ENCODE measurements around the gene SMYD2. TPM values are rescaled to one million over a fixed set of nuclear protein-coding genes. Genes with fewer than 3 reads are reported as not detected.

Gene SMYD2
- total RNA-seq, 4 donors from 2014 or later = 10.5 to 23.7 (median 15.0) TPM

DNA sequence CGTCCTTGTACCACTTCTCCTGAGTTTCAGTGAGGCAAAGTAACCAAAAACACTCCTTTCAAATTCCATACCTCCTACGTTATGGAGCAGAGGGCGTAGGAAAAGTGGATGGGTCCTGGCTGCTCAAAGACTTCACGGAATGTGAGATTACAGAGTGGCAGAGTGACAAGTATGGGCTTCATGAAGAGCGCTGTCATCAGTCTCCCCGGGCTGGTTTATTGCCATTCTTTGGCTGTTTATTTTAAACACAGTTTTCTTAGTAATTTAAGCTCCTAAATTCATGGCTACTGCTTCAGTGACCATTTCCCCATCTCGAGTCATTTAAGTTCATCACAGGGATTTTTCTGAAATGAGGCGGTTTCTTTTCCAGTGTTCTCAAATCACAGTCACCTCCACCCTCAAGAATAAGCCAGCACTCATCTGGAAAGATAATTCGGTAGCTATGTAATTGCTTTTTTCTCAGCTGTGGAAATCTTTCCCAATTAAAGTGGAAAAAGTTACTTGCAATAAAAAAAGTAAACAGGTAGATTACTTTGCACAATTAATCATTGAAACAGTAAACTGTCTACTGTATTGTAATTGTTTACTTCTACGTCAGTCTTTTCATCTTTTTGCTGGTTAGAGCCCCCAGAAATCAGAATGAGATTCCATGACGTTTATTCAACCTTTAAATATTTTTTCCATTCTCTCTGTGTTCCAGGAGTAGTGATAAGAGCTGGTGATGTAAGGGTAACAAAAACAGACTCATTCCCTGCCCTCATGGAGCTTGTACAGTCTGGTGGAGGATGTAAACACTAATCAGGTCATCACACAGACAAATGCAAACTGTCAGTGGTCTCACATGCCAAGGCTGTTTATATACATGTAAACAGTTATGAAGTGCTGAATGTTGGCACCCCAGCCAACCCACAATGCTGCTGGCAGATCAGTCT lies 3.0 kb upstream of the SMYD2 start:
- peaks cover 0 to 4% of the 10 kb centered on the region in 2 donors for H3K27me3 ChIP-seq
- no peak overlapping the region for H3K27ac ChIP-seq
- TF ChIP-seq EP300 (IDR thresholded peaks at IDR 0.05) (no peak), POLR2A (IDR thresholded peaks at IDR 0.05) (no peak)
- TF ChIP-seq, protein P1, sequence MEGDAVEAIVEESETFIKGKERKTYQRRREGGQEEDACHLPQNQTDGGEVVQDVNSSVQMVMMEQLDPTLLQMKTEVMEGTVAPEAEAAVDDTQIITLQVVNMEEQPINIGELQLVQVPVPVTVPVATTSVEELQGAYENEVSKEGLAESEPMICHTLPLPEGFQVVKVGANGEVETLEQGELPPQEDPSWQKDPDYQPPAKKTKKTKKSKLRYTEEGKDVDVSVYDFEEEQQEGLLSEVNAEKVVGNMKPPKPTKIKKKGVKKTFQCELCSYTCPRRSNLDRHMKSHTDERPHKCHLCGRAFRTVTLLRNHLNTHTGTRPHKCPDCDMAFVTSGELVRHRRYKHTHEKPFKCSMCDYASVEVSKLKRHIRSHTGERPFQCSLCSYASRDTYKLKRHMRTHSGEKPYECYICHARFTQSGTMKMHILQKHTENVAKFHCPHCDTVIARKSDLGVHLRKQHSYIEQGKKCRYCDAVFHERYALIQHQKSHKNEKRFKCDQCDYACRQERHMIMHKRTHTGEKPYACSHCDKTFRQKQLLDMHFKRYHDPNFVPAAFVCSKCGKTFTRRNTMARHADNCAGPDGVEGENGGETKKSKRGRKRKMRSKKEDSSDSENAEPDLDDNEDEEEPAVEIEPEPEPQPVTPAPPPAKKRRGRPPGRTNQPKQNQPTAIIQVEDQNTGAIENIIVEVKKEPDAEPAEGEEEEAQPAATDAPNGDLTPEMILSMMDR (IDR thresholded peaks at IDR 0.05) = no peak
- H3K36me3 ChIP-seq = no peaks in the 10 kb centered on the region
- H3K9me3 ChIP-seq = peaks cover 0 to 16% (median 0%) of the 10 kb centered on the region in 4 donors
- H3K4me1 ChIP-seq = peaks cover 0 to 32% (median 0%) of the 10 kb centered on the region in 4 donors
- no peak overlapping the region for H3K4me3 ChIP-seq
- DNase-seq (ENCODE audit: low spot score in 2 of 2) = no peak
- 62 to 72% methylated on average over 11 of the region's 11 CpGs for WGBS, 2 donors

DNA sequence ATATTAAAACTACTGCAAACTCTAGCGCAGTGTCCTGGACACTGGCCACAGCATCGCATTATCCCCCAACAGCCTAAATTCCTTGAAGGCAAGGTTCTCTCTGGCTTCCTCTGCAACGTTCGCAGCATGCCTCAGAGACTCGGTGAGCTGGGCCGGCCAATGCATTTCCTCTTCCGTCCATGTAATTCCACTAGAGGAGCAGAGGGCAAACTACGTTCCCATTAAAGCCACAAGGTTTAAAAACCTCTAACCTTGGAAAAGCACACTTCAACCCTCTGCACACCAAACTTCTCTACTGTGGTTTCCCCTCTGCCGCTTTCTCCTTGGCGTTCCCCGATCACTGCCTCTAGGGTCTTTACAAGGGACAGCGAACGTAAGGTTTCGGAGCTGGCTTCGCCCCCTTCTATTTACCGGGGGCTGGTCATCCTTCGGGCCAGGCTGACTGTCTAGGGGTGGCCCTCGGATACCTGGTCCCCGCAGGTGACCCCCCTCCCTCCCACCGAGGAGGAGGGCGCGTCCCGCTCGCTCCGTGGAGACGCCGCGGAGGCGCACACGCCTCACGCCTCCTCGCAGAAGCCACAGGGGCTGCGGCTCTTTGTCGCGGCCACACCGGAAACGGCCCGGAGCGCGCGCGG lies 456 bp upstream of the SMYD2 start:
- TF ChIP-seq EP300 (IDR thresholded peaks at IDR 0.05) (peak in 1 of 2 donors; percentile 8), POLR2A (IDR thresholded peaks at IDR 0.05) (no peak)
- H3K36me3 ChIP-seq = no peaks in the 10 kb centered on the region
- peak overlapping the region; percentile 71 to 93 (median 86) for H3K4me3 ChIP-seq
- DNase-seq (ENCODE audit: low spot score in 2 of 2) = peak in 1 of 2 donors; percentile 27
- peaks cover 0 to 12% (median 0%) of the 10 kb centered on the region in 4 donors for H3K9me3 ChIP-seq
- H3K4me1 ChIP-seq = peaks cover 0 to 34% (median 0%) of the 10 kb centered on the region in 4 donors
- 1% methylated on average over 22 to 27 of the region's 42 CpGs for WGBS, 2 donors
- no peaks in the 10 kb centered on the region for H3K27me3 ChIP-seq
- peak overlapping the region; percentile 32 to 90 (median 85) for H3K27ac ChIP-seq

DNA sequence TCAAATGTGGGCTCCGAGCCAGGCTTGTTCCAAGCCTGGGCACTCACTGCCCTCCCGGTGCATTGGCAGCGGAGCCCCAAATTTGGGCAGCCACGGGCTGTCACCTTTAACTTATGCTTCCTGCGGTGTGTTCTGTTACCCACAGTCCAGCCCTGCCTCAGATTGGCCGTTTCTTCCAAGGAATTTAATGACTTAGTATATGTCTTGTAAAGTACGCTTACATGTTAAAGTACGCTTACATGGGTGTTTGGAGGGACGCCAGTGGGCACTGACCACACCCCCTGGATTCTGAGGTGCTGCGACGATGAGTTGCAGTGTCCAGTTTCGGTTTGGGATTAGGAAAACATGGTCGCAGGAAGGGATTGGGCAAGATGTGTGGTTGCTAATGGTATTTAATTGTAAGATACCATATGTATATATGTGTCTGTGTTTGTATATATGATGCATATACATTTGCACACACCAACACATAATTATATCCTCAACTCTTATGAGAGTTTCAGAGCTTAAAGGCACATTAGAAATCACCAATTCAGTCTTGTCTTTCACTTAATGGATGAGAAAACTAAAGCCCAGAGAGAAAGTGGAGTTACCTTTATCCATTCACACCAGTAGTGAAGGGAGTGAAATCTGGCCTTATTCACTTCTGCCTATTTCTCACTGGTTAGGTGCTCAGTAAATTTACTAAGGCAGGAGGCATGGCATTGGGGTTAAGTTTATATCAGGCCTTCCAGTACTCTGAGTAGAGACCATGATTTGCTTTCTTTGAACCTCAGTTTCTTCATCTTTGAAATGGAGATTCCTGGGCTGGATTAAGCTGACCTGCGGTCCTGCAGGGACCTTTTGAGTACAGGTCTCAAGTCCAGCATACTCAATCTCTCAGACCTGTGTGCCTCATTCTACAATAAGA lies 1.0 kb downstream of the SMYD2 start:
- TF ChIP-seq, protein P1 (IDR thresholded peaks at IDR 0.05) = no peak
- TF ChIP-seq POLR2A (IDR thresholded peaks at IDR 0.05) = no peak
- no peak for TF ChIP-seq EP300 (IDR thresholded peaks at IDR 0.05)
- peaks cover 0 to 34% (median 0%) of the 10 kb centered on the region in 4 donors for H3K4me1 ChIP-seq
- H3K27ac ChIP-seq = peak overlapping the region in 2 of 4 donors; percentile 89 to 90
- DNase-seq (ENCODE audit: low spot score in 2 of 2) = no peak
- no peaks in the 10 kb centered on the region for H3K27me3 ChIP-seq
- 7 to 10% methylated on average over 13 to 14 of the region's 14 CpGs for WGBS, 2 donors
- H3K4me3 ChIP-seq = peak overlapping the region; percentile 71 to 93 (median 86)
- no peaks in the 10 kb centered on the region for H3K36me3 ChIP-seq
- H3K9me3 ChIP-seq = no peaks in the 10 kb centered on the region

DNA sequence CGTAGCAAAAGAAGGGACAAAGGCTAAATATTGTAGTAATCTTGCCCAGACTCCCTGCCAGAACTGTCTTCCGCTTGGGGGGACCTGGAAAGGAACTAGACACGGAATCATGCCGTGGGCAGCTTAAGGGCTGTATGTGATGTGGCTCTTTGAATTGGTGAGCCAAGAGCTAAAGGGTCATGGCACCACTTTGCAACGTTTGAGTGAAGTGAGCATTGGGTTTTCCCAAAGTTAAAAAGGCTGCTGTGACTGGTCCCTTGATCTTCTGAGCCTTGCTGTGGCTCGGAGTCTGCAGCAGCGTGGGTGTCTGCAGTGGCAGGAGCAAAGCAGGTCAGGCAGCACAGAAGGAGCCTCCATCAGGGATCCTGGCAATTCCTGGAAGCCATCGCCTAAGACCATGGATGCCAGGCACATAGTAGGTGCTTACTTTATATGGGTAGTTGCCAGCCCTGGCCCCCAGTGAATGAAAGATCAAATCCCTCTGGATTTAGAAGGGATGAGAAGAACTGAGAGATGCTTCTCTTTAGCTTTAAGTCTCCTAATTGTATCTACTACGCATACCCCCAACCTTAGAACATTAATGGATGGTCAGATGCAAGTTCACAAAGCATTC lies 1.8 kb downstream of the SMYD2 start:
- Histone ChIP-seq H3K27ac (no peak overlapping the region), H3K9me3 (no peaks in the 10 kb centered on the region), H3K27me3 (no peaks in the 10 kb centered on the region), H3K36me3 (no peaks in the 10 kb centered on the region), H3K4me3 (no peak overlapping the region), H3K4me1 (peaks cover 0 to 34% (median 0%) of the 10 kb centered on the region in 4 donors)
- 77 to 79% methylated on average over 9 of the region's 9 CpGs for WGBS, 2 donors
- DNase-seq (ENCODE audit: low spot score in 2 of 2) = no peak
- TF ChIP-seq, protein P1 (IDR thresholded peaks at IDR 0.05) = no peak
- no peak for TF ChIP-seq EP300 (IDR thresholded peaks at IDR 0.05)
- TF ChIP-seq POLR2A (IDR thresholded peaks at IDR 0.05) = no peak
